Gastrocnemius medialis (tissue), 4 donors: ENCODE results near the gene CACNA1G. TPM values are rescaled to one million over a fixed set of nuclear protein-coding genes. Genes with fewer than 3 reads are reported as not detected.

Experiments
- ATAC-seq, 2 donors: fragments of 150-250 bp; one replicate each; pipeline ENCODE4 v1.9.1; 2016
- DNase-seq, 2 donors: peaks; one replicate each; pipeline ENCODE4 v3.0.0-alpha.2; 2019
- H3K27ac ChIP-seq, 4 donors: fragments of 200-600 bp; sonication (generic); 1 replicate in 1 of 4; 2 replicates in 3 of 4; pipeline ENCODE4 v1.5.1; 2016 to 2018; ENCODE audit warnings: mild to moderate bottlenecking in 2 of 4, moderate library complexity in 1 of 4
- H3K27me3 ChIP-seq, 3 donors: fragments of 200-600 bp; sonication (generic) in 2 of 3; 1 replicate in 1 of 3; 2 replicates in 2 of 3; pipeline versions ENCODE4 v1.5.1 to v1.6.0; 2016 to 2019; ENCODE audit warnings: mild to moderate bottlenecking in 1 of 3, moderate library complexity in 1 of 3
- H3K36me3 ChIP-seq, 2 donors: fragments of 200-600 bp; sonication (generic) in 1 of 2; one replicate each; pipeline ENCODE4 v1.5.1; 2017 to 2018
- H3K4me1 ChIP-seq, 2 donors: fragments of 200-600 bp; sonication (generic) in 1 of 2; one replicate each; pipeline ENCODE4 v1.5.1; 2016 to 2017; ENCODE audit warnings: mild to moderate bottlenecking in 2 of 2
- H3K4me3 ChIP-seq, 4 donors: fragments of 200-600 bp; sonication (generic) in 3 of 4; 1 replicate in 1 of 4; 2 replicates in 3 of 4; pipeline ENCODE4 v1.5.1; 2016 to 2019; ENCODE audit warnings: mild to moderate bottlenecking in 2 of 4
- H3K9me3 ChIP-seq, 3 donors: fragments of 200-600 bp; sonication (generic) in 2 of 3; 1 replicate in 1 of 3; 2 replicates in 2 of 3; pipeline ENCODE4 v1.5.1; 2016 to 2019
- POLR2A ChIP-seq, 2 donors: fragments of 450-650 bp; IDR thresholded peaks; one replicate each; pipeline ENCODE4 v1.6.1; 2017; ENCODE audit warnings: antibody characterized with exemption in 2 of 2, mild to moderate bottlenecking in 2 of 2, moderate library complexity in 2 of 2
- in situ Hi-C, 4 donors: fragments of 200-750 bp; cut with MboI; loops; one replicate each; pipeline versions ENCODE4 v1.15.0 to v1.8.0; 2017; ENCODE audit warnings: low sequenced_read_pairs in 4 of 4
- intact Hi-C: fragments of 100-400 bp; cut with DNase I; formaldehyde crosslinking; loops from one replicate; pipeline ENCODE4 v1.15.1; 2023; ENCODE audit warnings: low total_unique reads
- total RNA-seq, 4 donors: library from RNA; depleted of rRNA; stranded (reverse); fragments of >200 nt; gene quantifications; one replicate each; pipeline versions ENCODE4 v1.1.0 to v1.2.3, GENCODE V29; 2016
- TF ChIP-seq, protein P1 (sequence below), 5 experiments: fragments of 450-650 bp in 3 of 5; fragments of 200-600 bp in 2 of 5; sonication (generic) in 2 of 5; IDR thresholded peaks in 4 of 5; conservative IDR thresholded peaks in 1 of 5; 1 replicate in 4 of 5; 2 replicates in 1 of 5; pipeline ENCODE4 v1.5.1; 2016 to 2019; ENCODE audit warnings: antibody characterized with exemption in 5 of 5, mild to moderate bottlenecking in 3 of 5, moderate library complexity in 3 of 5

Gene CACNA1G
- total RNA-seq, 4 donors from 2014 or later = 0.09 to 0.10 TPM; not detected in 2

DNA sequence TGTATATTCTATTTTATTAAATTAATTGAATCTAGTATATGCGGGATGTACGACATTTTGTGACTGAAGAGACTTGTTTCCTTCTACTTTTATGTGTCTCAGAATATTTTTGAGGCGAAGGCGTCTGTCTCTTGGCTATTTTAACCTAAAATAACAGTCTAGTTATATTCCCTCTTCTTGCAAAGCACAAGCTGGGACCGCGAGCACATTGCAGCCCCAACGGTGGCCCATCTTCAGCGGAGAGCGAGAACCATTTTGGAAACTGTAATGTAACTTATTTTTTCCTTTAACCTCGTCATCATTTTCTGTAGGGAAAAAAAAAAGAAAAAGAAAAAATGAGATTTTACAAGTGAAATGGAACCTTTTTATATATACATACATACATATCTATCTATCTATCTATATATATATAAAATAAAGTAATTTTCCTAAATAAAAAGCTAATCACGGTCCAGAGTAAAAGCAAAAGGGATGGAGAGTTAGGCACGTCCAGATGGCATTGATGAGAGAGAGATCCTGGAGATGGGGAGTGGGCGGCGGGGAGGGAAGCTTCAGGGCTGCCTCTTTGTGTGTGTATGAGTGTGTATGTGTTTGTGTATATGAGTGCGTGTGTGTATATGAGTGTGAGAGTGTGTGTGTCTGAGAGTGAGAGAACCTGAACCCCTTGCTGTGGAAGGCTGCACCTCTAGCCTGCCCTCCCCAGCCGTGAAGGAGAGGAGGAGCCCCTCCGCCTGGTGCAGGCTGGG lies 66.7 kb downstream of the CACNA1G start:
- Histone ChIP-seq H3K9me3 (no peaks in the 10 kb centered on the region), H3K4me1 (no peaks in the 10 kb centered on the region), H3K27ac (no peak overlapping the region), H3K36me3 (no peaks in the 10 kb centered on the region), H3K27me3 (peaks cover 0 to 8% (median 7%) of the 10 kb centered on the region in 3 donors), H3K4me3 (no peak overlapping the region)
- in situ Hi-C loops (loop anchor here (5.0 to 25.0 kb wide), 4 partner anchors 72 to 90 kb away; partner anchors contain the start of genes SPATA20 (in 2 of the 4) and EPN3 (in 1 of the 4)), intact Hi-C loops (loop anchor here (2.0 kb wide), 1 partner anchor 148 kb away; the partner anchor contains the start of gene RSAD1)
- no peak for TF ChIP-seq POLR2A (IDR thresholded peaks at IDR 0.05)
- TF ChIP-seq, protein P1, sequence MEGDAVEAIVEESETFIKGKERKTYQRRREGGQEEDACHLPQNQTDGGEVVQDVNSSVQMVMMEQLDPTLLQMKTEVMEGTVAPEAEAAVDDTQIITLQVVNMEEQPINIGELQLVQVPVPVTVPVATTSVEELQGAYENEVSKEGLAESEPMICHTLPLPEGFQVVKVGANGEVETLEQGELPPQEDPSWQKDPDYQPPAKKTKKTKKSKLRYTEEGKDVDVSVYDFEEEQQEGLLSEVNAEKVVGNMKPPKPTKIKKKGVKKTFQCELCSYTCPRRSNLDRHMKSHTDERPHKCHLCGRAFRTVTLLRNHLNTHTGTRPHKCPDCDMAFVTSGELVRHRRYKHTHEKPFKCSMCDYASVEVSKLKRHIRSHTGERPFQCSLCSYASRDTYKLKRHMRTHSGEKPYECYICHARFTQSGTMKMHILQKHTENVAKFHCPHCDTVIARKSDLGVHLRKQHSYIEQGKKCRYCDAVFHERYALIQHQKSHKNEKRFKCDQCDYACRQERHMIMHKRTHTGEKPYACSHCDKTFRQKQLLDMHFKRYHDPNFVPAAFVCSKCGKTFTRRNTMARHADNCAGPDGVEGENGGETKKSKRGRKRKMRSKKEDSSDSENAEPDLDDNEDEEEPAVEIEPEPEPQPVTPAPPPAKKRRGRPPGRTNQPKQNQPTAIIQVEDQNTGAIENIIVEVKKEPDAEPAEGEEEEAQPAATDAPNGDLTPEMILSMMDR (IDR thresholded peaks at IDR 0.05 in 4 of 5, conservative IDR thresholded peaks at IDR 0.05 in 1 of 5) = no peak
- DNase-seq (no peak), ATAC-seq (no peak)

DNA sequence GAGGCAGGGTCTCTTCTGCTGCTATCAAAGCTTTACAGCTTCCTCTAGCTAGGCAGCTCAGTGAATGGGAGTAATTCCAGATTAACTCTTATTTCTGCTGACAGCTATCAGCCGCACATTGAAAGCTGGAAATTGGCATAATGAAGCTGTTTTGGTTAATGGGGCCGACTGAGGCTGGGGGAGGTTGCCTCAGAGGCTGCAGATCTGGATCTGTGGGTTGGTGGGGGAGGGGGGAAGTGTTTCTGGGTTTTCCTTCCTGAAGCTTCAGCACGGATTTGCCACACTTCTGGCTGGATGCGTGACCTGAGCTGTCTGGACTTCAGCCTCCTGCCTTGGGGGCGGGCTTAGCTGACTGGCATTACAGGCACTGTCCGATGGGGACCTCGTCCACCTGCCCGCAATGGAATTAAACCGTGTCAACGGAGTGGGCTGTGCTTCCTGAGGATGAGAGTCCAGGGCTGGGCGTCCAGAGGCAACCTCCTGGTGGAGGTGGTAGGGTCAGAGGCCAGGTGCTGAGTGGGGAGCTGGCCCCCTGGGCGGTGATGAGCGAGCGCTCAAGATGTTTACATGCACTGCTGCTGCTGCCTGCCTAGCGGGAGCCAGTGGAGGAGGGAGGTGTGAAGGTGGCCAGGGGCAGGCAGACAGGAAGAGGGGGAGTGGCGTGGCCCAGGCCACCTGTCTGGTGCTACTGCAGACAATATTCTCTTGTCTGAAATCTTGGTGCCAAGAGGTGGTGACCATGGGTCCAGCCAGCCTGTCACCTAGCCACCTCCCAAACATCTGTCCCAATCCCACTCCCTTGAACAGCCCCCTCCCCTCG lies 67.5 kb downstream of the CACNA1G start:
- DNase-seq (no peak), ATAC-seq (no peak)
- peaks cover 0 to 8% (median 7%) of the 10 kb centered on the region in 3 donors for H3K27me3 ChIP-seq
- H3K9me3 ChIP-seq = no peaks in the 10 kb centered on the region
- no peak overlapping the region for H3K4me3 ChIP-seq
- no peak overlapping the region for H3K27ac ChIP-seq
- H3K4me1 ChIP-seq = no peaks in the 10 kb centered on the region
- in situ Hi-C loops (loop anchor here (5.0 to 25.0 kb wide), 4 partner anchors 73 to 91 kb away; partner anchors contain the start of genes SPATA20 (in 2 of the 4) and EPN3 (in 1 of the 4)), intact Hi-C loops (loop anchor here (2.0 kb wide), 1 partner anchor 149 kb away; the partner anchor contains the start of gene RSAD1)
- H3K36me3 ChIP-seq = no peaks in the 10 kb centered on the region
- TF ChIP-seq, protein P1 (IDR thresholded peaks at IDR 0.05 in 4 of 5, conservative IDR thresholded peaks at IDR 0.05 in 1 of 5) = no peak
- no peak for TF ChIP-seq POLR2A (IDR thresholded peaks at IDR 0.05)

DNA sequence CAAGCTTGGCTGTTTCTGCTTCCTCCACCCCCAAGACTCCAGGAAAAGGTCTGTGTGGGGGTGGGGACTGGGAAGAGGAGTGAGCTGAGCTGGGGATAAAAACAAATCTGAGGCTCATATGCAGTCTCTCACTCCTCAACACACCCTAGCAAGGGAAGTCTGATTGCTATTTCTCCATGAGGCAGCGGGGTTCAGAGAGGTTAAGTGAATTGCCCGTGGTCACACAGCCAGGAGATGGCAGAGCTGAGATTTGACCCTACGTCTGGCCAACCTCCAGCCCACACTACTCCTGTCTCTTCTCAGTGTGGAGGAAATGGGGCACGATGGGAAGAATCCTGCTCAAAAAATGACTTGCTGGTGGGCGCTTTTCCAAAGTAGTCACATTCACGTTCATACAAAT lies 69.4 kb downstream of the CACNA1G start:
- Histone ChIP-seq H3K27ac (no peak overlapping the region), H3K4me1 (peaks cover 1 to 6% of the 10 kb centered on the region in 2 donors), H3K4me3 (no peak overlapping the region), H3K27me3 (peaks cover 13 to 19% (median 18%) of the 10 kb centered on the region in 3 donors), H3K36me3 (no peaks in the 10 kb centered on the region), H3K9me3 (no peaks in the 10 kb centered on the region)
- intact Hi-C loops = loop anchor here (2.0 kb wide), 1 partner anchor 65 kb away; no protein-coding TSS in a partner anchor
- DNase-seq (no peak), ATAC-seq (no peak)
- in situ Hi-C loops = loop anchor here (5.0 to 25.0 kb wide), 5 partner anchors 65 to 93 kb away; partner anchors contain the start of genes SPATA20 (in 2 of the 4) and EPN3 (in 1 of the 4)
- no peak for TF ChIP-seq POLR2A (IDR thresholded peaks at IDR 0.05)
- TF ChIP-seq, protein P1 (IDR thresholded peaks at IDR 0.05 in 4 of 5, conservative IDR thresholded peaks at IDR 0.05 in 1 of 5) = no peak

DNA sequence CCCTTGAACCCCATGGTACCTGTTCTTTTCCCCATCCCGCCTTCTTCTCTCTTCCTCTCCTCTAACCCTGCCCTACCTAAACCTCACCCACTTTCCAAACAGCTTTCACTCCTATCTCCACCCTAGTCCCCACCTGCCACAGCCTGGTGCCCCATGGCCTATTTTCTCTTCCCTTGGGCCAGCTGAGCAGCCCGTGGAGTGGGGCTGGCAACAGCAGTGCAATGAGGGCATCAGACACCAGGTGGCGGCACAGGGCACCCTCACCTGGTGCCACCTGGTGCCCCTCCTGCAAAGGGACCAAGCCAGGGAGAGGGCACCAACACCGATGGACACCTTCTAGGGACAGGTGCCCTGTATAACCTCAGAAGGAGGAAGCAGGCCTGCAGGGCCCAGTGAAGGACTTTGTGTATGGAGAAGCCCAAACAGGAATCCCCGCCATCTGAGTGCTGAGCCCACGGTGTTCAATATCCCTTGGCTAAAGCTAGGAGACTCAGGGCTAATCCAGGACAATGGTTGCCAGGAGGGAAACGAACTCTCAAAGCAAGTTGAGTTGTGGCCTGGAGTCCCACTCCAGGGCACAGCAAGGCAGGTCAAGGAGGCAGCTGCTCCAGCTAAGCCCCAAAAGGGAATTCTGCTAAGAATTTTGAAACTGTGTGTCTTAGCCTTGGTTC lies 70.1 kb downstream of the CACNA1G start:
- in situ Hi-C loops = loop anchor here in 2 of 4 donors (10.0 to 25.0 kb wide), 2 partner anchors 64 to 93 kb away; partner anchors contain the start of genes EPN3 (in 1 of the 2) and SPATA20 (in 1 of the 2)
- peak; percentile 22 to 50 for ATAC-seq

More for the DNA sequence above, 70.1 kb downstream of the CACNA1G start:
- H3K36me3 ChIP-seq = no peaks in the 10 kb centered on the region
- no peaks in the 10 kb centered on the region for H3K9me3 ChIP-seq
- peaks cover 5 to 11% of the 10 kb centered on the region in 2 donors for H3K4me1 ChIP-seq
- no peak overlapping the region for H3K27ac ChIP-seq
- no peak overlapping the region for H3K4me3 ChIP-seq
- DNase-seq = peak in 1 of 2 donors; percentile 34
- TF ChIP-seq, protein P1 (IDR thresholded peaks at IDR 0.05 in 4 of 5, conservative IDR thresholded peaks at IDR 0.05 in 1 of 5) = peak; percentile 69 to 77 (median 69)
- no peak for TF ChIP-seq POLR2A (IDR thresholded peaks at IDR 0.05)
- intact Hi-C loops = loop anchor here (2.0 kb wide), 1 partner anchor 64 kb away; no protein-coding TSS in a partner anchor
- peaks cover 21 to 27% (median 26%) of the 10 kb centered on the region in 3 donors for H3K27me3 ChIP-seq
